Loucy (cell line): ENCODE results near the gene GCSH.

Experiments used
- H2AFZ ChIP-seq: fragments of 200-600 bp; sonication (generic); 2 replicates; pipeline ENCODE4 v1.6.0; 2016; ENCODE audit warnings: antibody characterized with exemption, mild to moderate bottlenecking, low read length, moderate library complexity
- H3F3A ChIP-seq: fragments of 200-600 bp; 2 replicates; pipeline ENCODE4 v1.6.0; 2016; ENCODE audit warnings: antibody characterized with exemption, low read depth, mild to moderate bottlenecking
- H3K27me3 ChIP-seq: fragments of 200-600 bp; sonication (generic); 2 replicates; pipeline ENCODE4 v1.6.1; 2014; ENCODE audit warnings: low read length, mild to moderate bottlenecking; ENCODE audit not compliant: insufficient read depth, poor library complexity, severe bottlenecking
- H3K36me3 ChIP-seq: fragments of 200-600 bp; sonication (generic); 2 replicates; pipeline ENCODE4 v1.6.1; 2016; ENCODE audit warnings: low read length; ENCODE audit not compliant: insufficient read depth
- H3K4me1 ChIP-seq: fragments of 200-600 bp; sonication (generic); 2 replicates; pipeline ENCODE4 v1.5.1; 2014; ENCODE audit warnings: low read length, mild to moderate bottlenecking; ENCODE audit not compliant: insufficient read depth, poor library complexity, severe bottlenecking
- H3K4me2 ChIP-seq: fragments of 200-600 bp; sonication (generic); 2 replicates; pipeline ENCODE4 v1.6.0; 2014; ENCODE audit warnings: antibody characterized with exemption, low read length, low read depth, mild to moderate bottlenecking; ENCODE audit not compliant: poor library complexity, severe bottlenecking
- H3K4me3 ChIP-seq: fragments of 200-600 bp; sonication (generic); 2 replicates; pipeline ENCODE4 v1.5.1; 2014; ENCODE audit warnings: low read length, mild to moderate bottlenecking, mixed read lengths; ENCODE audit not compliant: poor library complexity, severe bottlenecking
- H3K79me2 ChIP-seq: fragments of 200-600 bp; sonication (generic); 2 replicates; pipeline ENCODE4 v1.6.1; 2014; ENCODE audit warnings: low read length; ENCODE audit not compliant: insufficient read depth
- H3K9ac ChIP-seq: fragments of 200-600 bp; sonication (generic); 2 replicates; pipeline ENCODE4 v1.6.0; 2014; ENCODE audit warnings: mild to moderate bottlenecking, low read depth, low read length, moderate library complexity; ENCODE audit not compliant: poor library complexity, severe bottlenecking
- H3K9me2 ChIP-seq: fragments of 200-600 bp; sonication (generic); replicated peaks from 2 replicates; pipeline ENCODE4 v1.6.1; 2016; ENCODE audit warnings: low read depth, low read length, mixed read lengths
- H3K9me3 ChIP-seq: fragments of 200-600 bp; sonication (generic); 2 replicates; pipeline ENCODE4 v1.6.1; 2014; ENCODE audit warnings: mild to moderate bottlenecking, antibody characterized with exemption, low read length, low read depth; ENCODE audit not compliant: insufficient read depth
- H4K20me1 ChIP-seq: fragments of 200-600 bp; sonication (generic); 2 replicates; pipeline ENCODE4 v1.6.0; 2014; ENCODE audit warnings: antibody characterized with exemption, low read length, mild to moderate bottlenecking; ENCODE audit not compliant: insufficient read depth, poor library complexity, severe bottlenecking
- EZH2phosphoT487 ChIP-seq: fragments of 200-600 bp; IDR thresholded peaks from 2 replicates; pipeline ENCODE4 v1.6.1; 2018; ENCODE audit warnings: antibody characterized with exemption, mild to moderate bottlenecking, moderate library complexity, borderline replicate concordance
- TF ChIP-seq, protein P1 (sequence below): fragments of 200-600 bp; sonication (generic); conservative IDR thresholded peaks from 2 replicates; pipeline ENCODE4 v1.5.1; 2014; ENCODE audit warnings: mild to moderate bottlenecking, antibody characterized with exemption, low read length

The GCSH gene

DNA sequence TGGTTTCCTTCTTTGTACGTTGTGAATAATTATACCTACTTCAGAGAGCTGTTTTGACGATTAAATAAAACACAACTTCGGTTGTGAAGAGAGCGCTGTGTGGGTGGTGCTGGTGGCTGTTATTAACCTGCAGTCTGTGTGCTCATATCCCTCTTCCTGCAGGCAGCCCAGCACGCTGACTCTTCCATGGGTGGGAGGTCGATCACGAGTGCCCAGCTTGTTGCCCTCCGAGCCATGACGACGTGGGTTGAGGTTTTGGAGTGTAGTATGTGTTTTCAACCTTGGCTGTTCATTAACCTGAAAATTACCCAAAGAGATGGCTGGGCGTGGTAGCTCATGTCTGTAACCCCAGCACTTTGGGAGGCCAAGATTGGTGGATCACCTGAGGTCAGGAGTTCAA is 11.3 kb upstream of the GCSH start:
- no peak overlapping the region for H2AFZ ChIP-seq
- no peaks in the 10 kb centered on the region for H3K4me1 ChIP-seq
- no peaks in the 10 kb centered on the region for H3K79me2 ChIP-seq
- H4K20me1 ChIP-seq: no peaks in the 10 kb centered on the region
- H3K27me3 ChIP-seq: no peaks in the 10 kb centered on the region
- no peak overlapping the region for H3K9ac ChIP-seq
- no peaks in the 10 kb centered on the region for H3K9me2 ChIP-seq
- no peaks in the 10 kb centered on the region for H3F3A ChIP-seq
- H3K36me3 ChIP-seq: no peaks in the 10 kb centered on the region
- no peak overlapping the region for H3K4me3 ChIP-seq
- H3K4me2 ChIP-seq: no peak overlapping the region
- no peak for TF ChIP-seq EZH2phosphoT487
- TF ChIP-seq, protein P1, sequence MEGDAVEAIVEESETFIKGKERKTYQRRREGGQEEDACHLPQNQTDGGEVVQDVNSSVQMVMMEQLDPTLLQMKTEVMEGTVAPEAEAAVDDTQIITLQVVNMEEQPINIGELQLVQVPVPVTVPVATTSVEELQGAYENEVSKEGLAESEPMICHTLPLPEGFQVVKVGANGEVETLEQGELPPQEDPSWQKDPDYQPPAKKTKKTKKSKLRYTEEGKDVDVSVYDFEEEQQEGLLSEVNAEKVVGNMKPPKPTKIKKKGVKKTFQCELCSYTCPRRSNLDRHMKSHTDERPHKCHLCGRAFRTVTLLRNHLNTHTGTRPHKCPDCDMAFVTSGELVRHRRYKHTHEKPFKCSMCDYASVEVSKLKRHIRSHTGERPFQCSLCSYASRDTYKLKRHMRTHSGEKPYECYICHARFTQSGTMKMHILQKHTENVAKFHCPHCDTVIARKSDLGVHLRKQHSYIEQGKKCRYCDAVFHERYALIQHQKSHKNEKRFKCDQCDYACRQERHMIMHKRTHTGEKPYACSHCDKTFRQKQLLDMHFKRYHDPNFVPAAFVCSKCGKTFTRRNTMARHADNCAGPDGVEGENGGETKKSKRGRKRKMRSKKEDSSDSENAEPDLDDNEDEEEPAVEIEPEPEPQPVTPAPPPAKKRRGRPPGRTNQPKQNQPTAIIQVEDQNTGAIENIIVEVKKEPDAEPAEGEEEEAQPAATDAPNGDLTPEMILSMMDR: no peak
- no peaks in the 10 kb centered on the region for H3K9me3 ChIP-seq

DNA sequence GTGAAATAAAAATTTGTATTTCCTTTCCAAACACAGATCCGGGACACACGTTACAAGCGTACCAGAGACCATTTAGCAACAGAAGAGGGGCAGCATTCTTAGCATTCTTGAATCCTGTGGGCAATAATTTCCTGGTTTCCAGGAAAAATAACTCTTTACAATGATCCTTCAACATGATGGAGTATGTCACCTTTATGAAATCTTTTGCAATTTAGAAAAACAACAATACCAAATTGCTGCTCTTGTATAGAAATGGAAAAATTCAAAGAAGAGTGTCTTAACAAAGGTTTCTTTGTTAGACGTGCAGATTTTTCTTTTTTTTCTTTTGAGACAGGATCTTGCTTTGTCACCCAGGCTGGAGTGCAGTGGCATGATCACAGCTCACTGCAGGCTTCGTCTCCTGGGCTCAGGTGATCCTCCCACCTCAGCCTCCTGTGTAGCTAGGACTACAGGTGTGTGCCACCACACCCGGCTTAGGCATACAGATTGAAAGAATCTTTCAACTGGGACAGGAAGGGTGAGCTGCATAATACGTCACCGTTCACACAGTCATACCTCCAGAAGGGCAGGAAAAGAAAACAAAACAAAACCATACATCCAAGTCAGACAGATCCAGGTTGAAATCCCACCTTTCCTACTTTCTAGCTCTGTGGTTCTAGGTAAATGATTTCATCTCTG is 10.8 kb upstream of the GCSH start:
- Histone ChIP-seq H3K4me2 (no peak overlapping the region), H4K20me1 (no peaks in the 10 kb centered on the region), H3K9me3 (no peaks in the 10 kb centered on the region), H3K4me3 (no peak overlapping the region), H2AFZ (no peak overlapping the region), H3K9ac (no peak overlapping the region), H3K27me3 (no peaks in the 10 kb centered on the region), H3K4me1 (no peaks in the 10 kb centered on the region), H3K9me2 (no peaks in the 10 kb centered on the region), H3K36me3 (no peaks in the 10 kb centered on the region), H3K79me2 (no peaks in the 10 kb centered on the region), H3F3A (no peaks in the 10 kb centered on the region)
- TF ChIP-seq, protein P1: no peak
- no peak for TF ChIP-seq EZH2phosphoT487

DNA sequence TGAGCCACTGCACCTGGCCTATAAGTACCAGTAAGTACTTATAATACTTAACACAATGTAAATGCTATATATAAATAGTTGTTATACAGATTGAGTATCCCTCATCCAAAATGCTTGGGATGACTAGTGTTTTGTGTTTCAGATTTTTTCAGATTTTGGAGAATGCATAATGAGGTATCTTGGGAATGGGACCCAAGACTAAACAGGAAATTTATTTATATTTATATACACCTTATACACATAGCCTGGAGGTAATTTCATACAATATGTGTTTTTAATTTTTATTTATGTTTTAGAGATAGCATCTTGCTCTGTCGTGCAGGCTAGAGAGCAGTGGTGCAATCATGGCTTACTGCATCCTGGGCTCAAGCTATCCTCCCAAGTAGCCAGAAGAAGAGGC is 9.8 kb upstream of the GCSH start:
- Histone ChIP-seq H3K4me2 (no peak overlapping the region), H3K36me3 (no peaks in the 10 kb centered on the region), H3K27me3 (no peaks in the 10 kb centered on the region), H2AFZ (no peak overlapping the region), H3K79me2 (no peaks in the 10 kb centered on the region), H4K20me1 (no peaks in the 10 kb centered on the region), H3K9me2 (no peaks in the 10 kb centered on the region), H3K4me1 (no peaks in the 10 kb centered on the region), H3F3A (no peaks in the 10 kb centered on the region), H3K4me3 (no peak overlapping the region), H3K9me3 (no peaks in the 10 kb centered on the region), H3K9ac (no peak overlapping the region)
- TF ChIP-seq, protein P1: no peak
- no peak for TF ChIP-seq EZH2phosphoT487
